ENCODE measurements around the gene GTF2IRD1.

Gene GTF2IRD1

GRCh38 chr7:74481458-74482196, 27.9 kb downstream of the GTF2IRD1 start:
- TF ChIP-seq CTCF (IDR thresholded peaks at IDR 0.05; ENCODE audit: low read length) (no peak), EZH2 (IDR thresholded peaks at IDR 0.05; ENCODE audit: borderline replicate concordance, low read length) (no peak)
- Histone ChIP-seq H3K4me1 (ENCODE audit: insufficient read depth, low read length, severe bottlenecking) (no peaks in the 10 kb centered on the region), H3K4me2 (ENCODE audit: low read length) (no peak overlapping the region), H3F3A (ENCODE audit: insufficient read depth, low read length) (no peaks in the 10 kb centered on the region), H3K4me3 (ENCODE audit: low read depth, low read length, poor library complexity, severe bottlenecking) (no peak overlapping the region), H4K20me1 (ENCODE audit: insufficient read depth, low read length) (no peaks in the 10 kb centered on the region), H3K27ac (ENCODE audit: low read depth, low read length, poor library complexity, severe bottlenecking) (no peak overlapping the region), H3K79me2 (ENCODE audit: insufficient read depth, low read length) (no peaks in the 10 kb centered on the region), H3K9me2 (ENCODE audit: low read depth, low read length) (no peaks in the 10 kb centered on the region), H3K9me3 (ENCODE audit: low read length) (no peaks in the 10 kb centered on the region), H3K36me3 (ENCODE audit: insufficient read depth, low read length) (no peaks in the 10 kb centered on the region), H3K27me3 (ENCODE audit: insufficient read depth, low read length) (peaks cover 6% of the 10 kb centered on the region; the same call in 1 of the 2 replicates), H3K9ac (ENCODE audit: low read length) (no peak overlapping the region), H2AFZ (ENCODE audit: low read length) (no peak overlapping the region)

GRCh38 chr7:74482197-74482467, 28.4 kb downstream of the GTF2IRD1 start:
- Histone ChIP-seq H4K20me1 (ENCODE audit: insufficient read depth, low read length) (no peaks in the 10 kb centered on the region), H3K27ac (ENCODE audit: low read depth, low read length, poor library complexity, severe bottlenecking) (no peak overlapping the region), H3K4me3 (ENCODE audit: low read depth, low read length, poor library complexity, severe bottlenecking) (no peak overlapping the region), H3K79me2 (ENCODE audit: insufficient read depth, low read length) (no peaks in the 10 kb centered on the region), H3K4me1 (ENCODE audit: insufficient read depth, low read length, severe bottlenecking) (no peaks in the 10 kb centered on the region), H3F3A (ENCODE audit: insufficient read depth, low read length) (no peaks in the 10 kb centered on the region), H3K4me2 (ENCODE audit: low read length) (no peak overlapping the region), H2AFZ (ENCODE audit: low read length) (no peak overlapping the region), H3K36me3 (ENCODE audit: insufficient read depth, low read length) (no peaks in the 10 kb centered on the region), H3K9me2 (ENCODE audit: low read depth, low read length) (no peaks in the 10 kb centered on the region), H3K9ac (ENCODE audit: low read length) (no peak overlapping the region), H3K9me3 (ENCODE audit: low read length) (no peaks in the 10 kb centered on the region), H3K27me3 (ENCODE audit: insufficient read depth, low read length) (peaks cover 4% of the 10 kb centered on the region; the same call in 1 of the 2 replicates)
- no peak for TF ChIP-seq EZH2 (IDR thresholded peaks at IDR 0.05; ENCODE audit: borderline replicate concordance, low read length)
- TF ChIP-seq CTCF (IDR thresholded peaks at IDR 0.05; ENCODE audit: low read length), result no peak

- no peaks in the 10 kb centered on the region for H3K79me2 ChIP-seq (ENCODE audit: insufficient read depth, low read length)
- no peaks in the 10 kb centered on the region for H4K20me1 ChIP-seq (ENCODE audit: insufficient read depth, low read length)
- no peak overlapping the region for H3K27ac ChIP-seq (ENCODE audit: low read depth, low read length, poor library complexity, severe bottlenecking)
Observed at GRCh38 chr7:74482629-74483401, 29.1 kb downstream of the GTF2IRD1 start.

More at GRCh38 chr7:74482629-74483401, 29.1 kb downstream of the GTF2IRD1 start:
- peaks cover 4% of the 10 kb centered on the region; the same call in 1 of the 2 replicates for H3K27me3 ChIP-seq (ENCODE audit: insufficient read depth, low read length)
- H2AFZ ChIP-seq (ENCODE audit: low read length), result no peak overlapping the region
- no peaks in the 10 kb centered on the region for H3K4me1 ChIP-seq (ENCODE audit: insufficient read depth, low read length, severe bottlenecking)
- no peaks in the 10 kb centered on the region for H3F3A ChIP-seq (ENCODE audit: insufficient read depth, low read length)
- no peaks in the 10 kb centered on the region for H3K36me3 ChIP-seq (ENCODE audit: insufficient read depth, low read length)
- no peak overlapping the region for H3K4me2 ChIP-seq (ENCODE audit: low read length)
- H3K4me3 ChIP-seq (ENCODE audit: low read depth, low read length, poor library complexity, severe bottlenecking), result no peak overlapping the region
- no peaks in the 10 kb centered on the region for H3K9me2 ChIP-seq (ENCODE audit: low read depth, low read length)
- no peaks in the 10 kb centered on the region for H3K9me3 ChIP-seq (ENCODE audit: low read length)
- TF ChIP-seq EZH2 (IDR thresholded peaks at IDR 0.05; ENCODE audit: borderline replicate concordance, low read length) (no peak), CTCF (IDR thresholded peaks at IDR 0.05; ENCODE audit: low read length) (no peak)
- H3K9ac ChIP-seq (ENCODE audit: low read length), result no peak overlapping the region
